CD4-positive, alpha-beta T cell treated with Interleukin-17A for 1 hour (primary cell): ENCODE data around the gene PROM1.

Experiments used
- DNase-seq: peaks from one replicate; pipeline ENCODE4 v3.0.0-alpha.2; 2020

Gene PROM1

GRCh38 chr4:16023776-16024408 lies 59.9 kb downstream of the PROM1 start:
- no peak for DNase-seq

DNA sequence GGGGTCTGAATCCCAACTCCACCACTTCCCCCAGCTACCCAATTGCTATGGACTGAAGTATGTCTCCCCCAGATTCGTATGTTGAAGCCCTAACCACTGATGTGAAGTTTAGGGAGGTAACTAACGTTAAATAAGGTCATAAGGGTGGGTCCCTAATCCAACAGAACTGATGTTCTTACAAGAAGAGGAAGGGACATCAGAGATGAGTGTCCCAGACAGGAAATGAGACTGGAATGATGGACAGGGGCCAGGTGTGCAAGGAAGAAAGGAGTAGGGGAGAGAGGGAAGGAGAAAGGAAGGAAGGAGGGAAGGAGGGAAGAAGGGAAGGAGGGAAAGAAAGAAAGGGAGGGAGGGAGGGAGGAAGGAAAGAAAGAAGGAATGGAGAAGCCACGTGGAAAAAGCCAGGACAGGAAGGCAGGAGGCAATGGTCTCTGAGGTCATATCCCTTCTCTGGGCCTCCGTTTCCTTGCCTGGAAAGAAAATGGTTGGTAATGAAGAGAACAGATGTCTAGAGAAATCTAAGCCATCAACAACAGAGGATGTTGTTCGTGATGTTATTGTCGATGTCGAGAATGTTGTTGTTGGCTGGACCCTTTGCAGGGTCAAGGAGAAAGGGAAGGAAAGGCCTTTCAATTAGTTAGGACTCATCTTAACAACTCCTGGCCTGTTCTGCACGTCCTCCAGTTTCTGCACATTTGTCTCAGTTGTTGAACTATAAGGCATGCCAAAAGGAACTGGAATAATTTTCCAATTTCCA lies 61.8 kb downstream of the PROM1 start:
- DNase-seq = no peak

GRCh38 chr4:16019649-16020048 lies 64.2 kb downstream of the PROM1 start:
- DNase-seq = no peak

DNA sequence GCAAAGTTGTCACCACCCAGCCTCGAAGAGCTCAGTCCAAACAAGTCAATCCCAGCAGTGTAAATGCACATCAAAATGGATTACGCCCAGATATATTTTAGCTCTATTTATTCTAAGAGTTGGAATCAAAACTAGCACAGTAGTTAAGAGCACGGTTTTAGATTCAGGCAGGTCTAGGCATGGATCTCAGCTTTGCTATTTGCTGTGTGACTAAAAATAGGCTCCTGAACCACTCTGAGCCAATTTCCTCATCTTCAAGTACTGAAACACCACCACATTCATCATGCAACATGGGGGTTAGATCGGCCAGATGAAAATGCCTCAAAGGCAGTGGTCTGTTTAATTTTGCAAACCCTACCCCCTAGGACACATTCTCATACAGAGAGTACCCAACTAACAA lies 65.0 kb downstream of the PROM1 start:
- DNase-seq = no peak

GRCh38 chr4:16018061-16018676 lies 65.7 kb downstream of the PROM1 start:
- DNase-seq = no peak

GRCh38 chr4:16016536-16016935 lies 67.3 kb downstream of the PROM1 start:
- no peak for DNase-seq

GRCh38 chr4:16011173-16011572 lies 72.7 kb downstream of the PROM1 start:
- no peak for DNase-seq

DNA sequence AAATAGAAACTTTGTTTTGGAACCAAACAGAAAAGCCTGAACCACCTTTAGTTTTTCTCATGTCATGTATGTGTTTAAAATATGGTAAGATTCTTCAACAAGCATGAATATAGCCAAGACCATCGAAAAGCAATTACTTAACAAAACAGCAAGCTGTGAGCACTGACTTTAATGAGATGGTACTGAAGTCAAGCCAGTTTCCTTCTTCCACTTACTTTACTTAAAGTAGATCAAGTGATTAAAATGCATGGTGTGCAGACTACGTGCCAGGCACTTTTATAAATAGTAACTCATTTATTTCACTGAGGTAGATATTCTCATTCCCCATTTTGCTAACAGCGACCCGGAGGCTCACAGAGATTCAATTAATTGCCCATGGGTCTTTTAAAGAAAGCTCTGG lies 74.7 kb downstream of the PROM1 start:
- DNase-seq = no peak

DNA sequence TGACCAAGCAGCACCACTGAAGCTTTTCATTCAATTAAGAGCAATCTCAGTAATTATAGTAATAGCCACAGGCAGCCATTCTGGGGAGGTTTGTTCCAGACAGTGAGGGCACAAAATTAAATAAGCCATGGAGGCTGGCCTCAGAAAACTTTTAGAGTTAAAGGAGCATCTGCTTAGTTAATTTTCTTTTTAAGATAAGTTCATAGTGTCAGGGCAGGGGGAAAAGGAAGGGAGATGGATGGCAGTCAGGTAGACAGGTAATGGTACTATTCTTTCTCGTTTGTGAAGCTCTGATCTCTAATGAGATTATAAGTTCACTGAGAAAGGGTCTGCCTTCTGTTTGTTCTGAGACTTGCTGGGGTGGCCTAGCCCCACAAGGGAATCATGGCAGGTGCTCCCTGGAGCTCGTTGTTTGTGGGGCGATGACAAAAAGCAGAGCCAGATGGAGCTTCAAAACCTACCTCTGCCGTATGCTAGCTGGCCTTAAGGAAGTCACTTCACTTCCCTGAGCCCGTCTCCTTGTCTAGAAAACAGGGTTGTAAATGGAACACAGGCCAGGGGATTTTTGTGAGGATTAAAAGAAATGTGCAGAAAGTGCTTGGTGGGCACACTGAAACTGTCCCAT lies 76.2 kb downstream of the PROM1 start:
- DNase-seq = no peak

- no peak for DNase-seq
Observed at GRCh38 chr4:16006771-16007446, 76.9 kb downstream of the PROM1 start.

DNA sequence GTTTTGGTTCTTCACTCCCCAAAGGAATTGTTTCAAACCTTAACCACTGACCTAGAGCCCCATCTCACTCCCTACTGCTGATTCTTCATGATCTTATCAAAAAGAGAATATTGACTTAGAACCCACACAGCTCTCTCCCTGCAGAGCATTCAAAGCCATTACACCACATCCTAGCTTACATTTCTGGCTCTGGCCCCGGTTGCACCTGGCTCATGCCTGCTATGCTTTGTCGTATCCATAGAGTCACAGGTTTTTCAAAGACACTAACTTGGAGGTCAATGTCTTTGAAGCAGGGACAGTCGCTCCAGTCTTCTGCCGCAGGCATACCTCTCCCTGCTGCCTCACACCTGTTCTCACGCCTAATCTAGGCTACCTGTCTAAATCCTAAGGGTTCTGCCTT lies 78.1 kb downstream of the PROM1 start:
- DNase-seq = no peak

DNA sequence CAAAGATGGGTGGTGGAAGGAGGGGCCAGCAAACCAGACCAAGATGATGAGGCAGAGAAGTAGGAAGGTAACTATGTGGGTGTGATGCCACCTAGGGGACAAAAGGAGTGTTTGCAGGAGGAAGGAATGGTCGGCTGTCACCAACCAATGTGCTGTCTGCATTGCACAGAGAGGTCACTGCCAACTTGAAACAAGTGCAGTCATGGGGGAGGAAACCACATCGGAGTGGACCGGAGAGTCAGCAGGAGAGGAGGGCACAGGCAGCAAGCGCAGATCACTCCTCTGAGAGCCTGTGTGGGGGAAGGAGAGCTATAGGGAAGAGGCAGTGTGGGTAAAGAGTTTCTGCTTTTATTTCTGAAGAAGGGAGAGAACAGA lies 82.4 kb downstream of the PROM1 start:
- peak; percentile 64 for DNase-seq

- no peak for DNase-seq
Observed at GRCh38 chr4:16000708-16001483, 82.9 kb downstream of the PROM1 start.

GRCh38 chr4:15996773-15997172 lies 87.0 kb downstream of the PROM1 start:
- no peak for DNase-seq

GRCh38 chr4:15995826-15996225 lies 88.0 kb downstream of the PROM1 start:
- no peak for DNase-seq

- no peak for DNase-seq
Observed at GRCh38 chr4:15992167-15992485, 91.7 kb downstream of the PROM1 start.

DNA sequence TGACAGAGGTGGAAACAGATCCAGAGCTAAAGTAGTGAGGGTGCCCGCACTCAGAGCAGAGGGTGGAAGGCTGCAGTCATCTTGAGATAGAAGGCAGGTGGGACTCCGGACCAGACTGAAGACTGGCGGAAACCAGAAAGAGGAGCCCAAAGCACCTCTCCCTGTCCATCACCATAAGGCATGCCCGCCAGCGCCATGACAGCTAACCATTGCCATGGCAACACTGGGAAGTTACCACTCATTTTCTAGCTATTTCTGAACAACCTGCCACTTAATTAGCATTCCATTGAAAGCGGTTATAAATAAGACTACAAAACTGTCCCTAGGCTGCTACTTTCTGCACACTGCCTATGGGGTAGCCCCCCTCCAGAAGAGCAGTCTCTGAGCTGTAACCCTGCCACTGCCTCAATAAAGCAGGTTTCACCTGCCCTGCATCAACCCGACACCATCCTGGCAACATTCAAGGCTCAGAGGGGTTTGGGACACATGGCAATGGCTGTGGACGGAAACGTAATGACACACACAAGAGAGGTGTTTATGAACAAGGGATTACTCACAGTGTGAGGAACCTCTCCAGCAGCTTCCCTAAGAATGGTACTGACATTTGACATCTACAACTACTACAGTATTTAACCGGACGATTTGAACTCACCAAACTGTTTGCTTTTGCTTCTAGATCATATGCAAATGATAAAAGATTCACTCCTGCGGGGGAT lies 93.1 kb downstream of the PROM1 start:
- no peak for DNase-seq

- no peak for DNase-seq
Observed at GRCh38 chr4:15989424-15989823, 94.4 kb downstream of the PROM1 start.

GRCh38 chr4:15988222-15988621 lies 95.6 kb downstream of the PROM1 start:
- no peak for DNase-seq

GRCh38 chr4:15986907-15987306 lies 96.9 kb downstream of the PROM1 start:
- DNase-seq = no peak

DNA sequence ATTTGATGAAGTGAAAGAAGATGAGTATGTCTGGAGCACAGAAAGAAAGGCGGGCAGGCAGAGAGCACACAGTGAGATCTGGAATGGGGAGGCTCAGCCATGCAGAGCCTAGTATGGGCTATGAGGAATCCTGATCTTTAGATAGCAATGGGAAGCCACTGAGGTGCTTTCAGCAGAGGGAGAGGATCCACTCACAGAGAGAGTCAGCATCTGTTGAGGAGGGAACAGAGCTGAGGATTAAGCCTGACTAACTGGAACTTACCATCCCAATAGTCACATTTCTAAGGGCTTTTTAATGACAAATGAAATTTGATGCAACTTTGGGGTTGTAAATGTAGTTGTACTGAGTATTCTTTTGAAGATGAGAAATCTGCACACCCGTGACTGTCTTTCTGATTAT lies 100.2 kb downstream of the PROM1 start:
- DNase-seq = no peak
